Peyer's patch (tissue), 4 donors: ENCODE data around the gene ZSWIM5.
"Not testable (repeated sequence)": the region's sequence is repeated elsewhere in the genome, so short reads cannot be mapped to it uniquely, and the experiment has no call there.

ENCODE experiments used
- CTCF ChIP-seq, 6 experiments: fragments of 450-650 bp in 4 of 6; fragments of 200-600 bp in 2 of 6; sonication (generic) in 1 of 6; IDR thresholded peaks; one replicate each; pipeline ENCODE4 v1.5.1; 2017 to 2019; ENCODE audit warnings: antibody characterized with exemption in 6 of 6, mild to moderate bottlenecking in 3 of 6, moderate library complexity in 1 of 6
- POLR2A ChIP-seq, 2 donors: fragments of 450-650 bp; IDR thresholded peaks; one replicate each; pipeline ENCODE4 v1.5.1; 2017; ENCODE audit warnings: antibody characterized with exemption in 2 of 2, mild to moderate bottlenecking in 2 of 2, moderate library complexity in 2 of 2

GRCh38 chr1:44977372-44977771 lies 229.0 kb downstream of the ZSWIM5 start:
- TF ChIP-seq CTCF, POLR2A (IDR thresholded peaks at IDR 0.05): not testable (repeated sequence)
